ENCODE measurements around the gene WFIKKN2. TPM values are rescaled to one million over a fixed set of nuclear protein-coding genes. Genes with fewer than 3 reads are reported as not detected.

Gene WFIKKN2
- total and polyA plus RNA-seq, 2 of the 4 experiments (the other 2 are of a cell fraction), result 0.02 TPM; not detected in 1

DNA sequence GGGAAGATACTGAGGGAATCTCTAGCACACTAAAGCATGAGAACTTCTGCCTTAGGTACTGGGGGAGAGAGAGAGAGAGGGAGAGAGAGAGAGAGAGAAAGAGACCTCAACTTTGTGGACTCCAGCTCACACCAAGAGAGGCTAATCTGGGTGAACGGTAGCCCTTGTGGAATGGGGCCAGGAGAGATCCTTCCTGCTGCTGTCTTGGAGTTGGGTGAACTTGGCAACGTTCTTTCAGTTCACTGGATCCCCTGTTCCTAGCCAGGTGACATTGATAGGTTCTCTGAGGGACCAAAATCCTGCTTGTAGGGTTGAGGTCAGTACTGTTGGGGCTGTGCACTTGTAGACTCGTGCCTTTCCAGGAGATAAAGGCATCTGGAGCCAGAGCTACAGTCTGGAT, 26.5 kb upstream of the WFIKKN2 start:
- no CpG with 5 or more reads among the region's 3 CpGs for WGBS, 2 experiments (ENCODE audit: extremely low coverage in 2 of 2, insufficient read length in 1 of 2)
- no peak overlapping the region for H2BK15ac ChIP-seq (ENCODE audit: low read depth, low read length)
- no peak overlapping the region for H3K4me3 ChIP-seq (ENCODE audit: insufficient read depth, low read depth, low read length)
- no peak overlapping the region for H4K8ac ChIP-seq (ENCODE audit: low read depth in 2 of 2, low read length in 2 of 2)
- in situ Hi-C loops (cut with MboI; ENCODE audit: low sequenced_read_pairs) (no loop called here), intact Hi-C loops (cut with micrococcal nuclease) (no loop called here), dilution Hi-C loops (cut with HindIII; ENCODE audit: low sequenced_read_pairs, unreplicated experiment) (no loop called here)
- no peak overlapping the region for H3K4me2 ChIP-seq (ENCODE audit: low read depth, low read length)
- no peak overlapping the region for H3K23ac ChIP-seq (ENCODE audit: low read depth, low read length)
- H3K79me1 ChIP-seq (ENCODE audit: low read depth in 1 of 2, low read length in 2 of 2), result no peaks in the 10 kb centered on the region
- no peaks in the 10 kb centered on the region for H4K20me1 ChIP-seq (ENCODE audit: insufficient read depth, low read length)
- no peaks in the 10 kb centered on the region for H3K36me3 ChIP-seq (ENCODE audit: control insufficient read depth, insufficient read depth, low read length)
- TF ChIP-seq RAD21 (IDR thresholded peaks at IDR 0.05; ENCODE audit: low read length), result no peak
- TF ChIP-seq RCOR1 (IDR thresholded peaks at IDR 0.05; ENCODE audit: insufficient replicate concordance, low read length), result no peak
- TF ChIP-seq, protein P1, sequence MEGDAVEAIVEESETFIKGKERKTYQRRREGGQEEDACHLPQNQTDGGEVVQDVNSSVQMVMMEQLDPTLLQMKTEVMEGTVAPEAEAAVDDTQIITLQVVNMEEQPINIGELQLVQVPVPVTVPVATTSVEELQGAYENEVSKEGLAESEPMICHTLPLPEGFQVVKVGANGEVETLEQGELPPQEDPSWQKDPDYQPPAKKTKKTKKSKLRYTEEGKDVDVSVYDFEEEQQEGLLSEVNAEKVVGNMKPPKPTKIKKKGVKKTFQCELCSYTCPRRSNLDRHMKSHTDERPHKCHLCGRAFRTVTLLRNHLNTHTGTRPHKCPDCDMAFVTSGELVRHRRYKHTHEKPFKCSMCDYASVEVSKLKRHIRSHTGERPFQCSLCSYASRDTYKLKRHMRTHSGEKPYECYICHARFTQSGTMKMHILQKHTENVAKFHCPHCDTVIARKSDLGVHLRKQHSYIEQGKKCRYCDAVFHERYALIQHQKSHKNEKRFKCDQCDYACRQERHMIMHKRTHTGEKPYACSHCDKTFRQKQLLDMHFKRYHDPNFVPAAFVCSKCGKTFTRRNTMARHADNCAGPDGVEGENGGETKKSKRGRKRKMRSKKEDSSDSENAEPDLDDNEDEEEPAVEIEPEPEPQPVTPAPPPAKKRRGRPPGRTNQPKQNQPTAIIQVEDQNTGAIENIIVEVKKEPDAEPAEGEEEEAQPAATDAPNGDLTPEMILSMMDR (conservative IDR thresholded peaks at IDR 0.05; ENCODE audit: low read depth, low read length), result no peak
- TF ChIP-seq SMC3 (IDR thresholded peaks at IDR 0.05; ENCODE audit: low read depth, low read length), result no peak
- TF ChIP-seq CHD1 (IDR thresholded peaks at IDR 0.05; ENCODE audit: low read depth, low read length), result no peak
- no peak for TF ChIP-seq NFE2L2 (IDR thresholded peaks at IDR 0.05; ENCODE audit: low read depth, low read length)
- no peaks in the 10 kb centered on the region for H3K9me1 ChIP-seq (ENCODE audit: insufficient read depth, low read length)
- ATAC-seq (ENCODE audit: low read depth) (no peak), DNase-seq (no peak)
- no peak overlapping the region for H3K27ac ChIP-seq (ENCODE audit: insufficient read depth, low read length)
- H4K5ac ChIP-seq (ENCODE audit: low read depth, low read length), result no peak overlapping the region
- no peak overlapping the region for H3K4ac ChIP-seq (ENCODE audit: low read depth, low read length)
- H4K91ac ChIP-seq (ENCODE audit: insufficient read depth, low read depth, low read length), result no peak overlapping the region
- H3K9ac ChIP-seq (ENCODE audit: low read depth, low read length), result no peak overlapping the region
- H2AFZ ChIP-seq (replicated peaks; ENCODE audit: low read length, poor library complexity), result no peak overlapping the region
- H3K27me3 ChIP-seq (ENCODE audit: control insufficient read depth, insufficient read depth, low read length), result peaks cover 33% of the 10 kb centered on the region
- BruUV-seq (replicated peaks), result no TSS peak
- no peak overlapping the region for H2AK5ac ChIP-seq (ENCODE audit: low read depth, low read length)
- no peak overlapping the region for H3K18ac ChIP-seq (ENCODE audit: low read depth, low read length)
- H3K4me1 ChIP-seq (ENCODE audit: control insufficient read depth, insufficient read depth, low read length), result no peaks in the 10 kb centered on the region
- no peak overlapping the region for H2BK5ac ChIP-seq (ENCODE audit: low read depth, low read length, poor library complexity, severe bottlenecking)
- ChIA-PET CTCF (interaction anchor here (0.9 kb wide), 1 partner anchor 12 kb away, joined by 4 read pairs; no protein-coding TSS in a partner anchor), POLR2A (ENCODE audit: unreplicated experiment) (no interaction called here)
- peak overlapping the region; percentile 8; the same call in 1 of the 2 replicates for H3K14ac ChIP-seq (replicated peaks; ENCODE audit: low read depth, low read length)
- no peaks in the 10 kb centered on the region for H3K9me3 ChIP-seq (ENCODE audit: control insufficient read depth, insufficient read depth, low read length)
- no peak overlapping the region for H3K56ac ChIP-seq (ENCODE audit: extremely low read depth, insufficient read depth, low read length)
- H2BK20ac ChIP-seq (ENCODE audit: low read depth, low read length), result no peak overlapping the region
- H2AK9ac ChIP-seq (replicated peaks; ENCODE audit: low read depth, low read length, poor library complexity), result no peak overlapping the region
- H2BK120ac ChIP-seq (ENCODE audit: low read depth, low read length), result no peak overlapping the region

All from IMR-90 (cell line).